ENCODE results near the gene CBLN3.
"Not testable (repeated sequence)": the region's sequence is repeated elsewhere in the genome, so short reads cannot be mapped to it uniquely, and the experiment has no call there.

Gene CBLN3

GRCh38 chr14:24463884-24464785 is 34.7 kb upstream of the CBLN3 start:
- no peak overlapping the region for H3K27ac ChIP-seq (ENCODE audit: insufficient read depth in 1 of 2, low read depth in 1 of 2, low read length in 2 of 2, poor library complexity in 1 of 2, severe bottlenecking in 2 of 2)
- no peaks in the 10 kb centered on the region for H3K4me1 ChIP-seq (ENCODE audit: control extremely low read depth in 1 of 4, control insufficient read depth in 4 of 4, insufficient read depth in 4 of 4, low read length in 3 of 4)
- no peaks in the 10 kb centered on the region for H3K27me3 ChIP-seq (replicated peaks in 2 of 5; ENCODE audit: control insufficient read depth in 4 of 5, insufficient read depth in 5 of 5, low read length in 4 of 5)
- no peak for DNase-seq
- WGBS (ENCODE audit: insufficient coverage) = 100% methylated on average over 2 of the region's 4 CpGs
- peaks cover 0 to 3% (median 0%) of the 10 kb centered on the region in 5 experiments for H3K9me3 ChIP-seq (ENCODE audit: control extremely low read depth in 1 of 5, control insufficient read depth in 4 of 5, insufficient read depth in 2 of 5, low read depth in 1 of 5, low read length in 4 of 5)
- CTCF ChIA-PET = no interaction called here
- POLR2A ChIA-PET = no interaction called here
- no peak overlapping the region for H3K4me3 ChIP-seq (ENCODE audit: control insufficient read depth in 1 of 7, extremely low read depth in 1 of 7, insufficient read depth in 4 of 7, low read depth in 2 of 7, low read length in 6 of 7)
- no peaks in the 10 kb centered on the region for H3K36me3 ChIP-seq (ENCODE audit: control insufficient read depth in 4 of 4, insufficient read depth in 4 of 4, low read length in 3 of 4)

- 100% methylated on average over 1 of the region's 5 CpGs for WGBS (ENCODE audit: insufficient coverage)
- no peaks in the 10 kb centered on the region for H3K4me1 ChIP-seq (ENCODE audit: control extremely low read depth in 1 of 4, control insufficient read depth in 4 of 4, insufficient read depth in 4 of 4, low read length in 3 of 4)
- DNase-seq = no peak
- CTCF ChIA-PET = no interaction called here
- POLR2A ChIA-PET = no interaction called here
- H3K27me3 ChIP-seq (replicated peaks in 2 of 5; ENCODE audit: control insufficient read depth in 4 of 5, insufficient read depth in 5 of 5, low read length in 4 of 5) = no peaks in the 10 kb centered on the region
- H3K9me3 ChIP-seq (ENCODE audit: control extremely low read depth in 1 of 5, control insufficient read depth in 4 of 5, insufficient read depth in 2 of 5, low read depth in 1 of 5, low read length in 4 of 5) = peaks cover 0 to 3% (median 0%) of the 10 kb centered on the region in 5 experiments
- H3K27ac ChIP-seq (ENCODE audit: insufficient read depth in 1 of 2, low read depth in 1 of 2, low read length in 2 of 2, poor library complexity in 1 of 2, severe bottlenecking in 2 of 2) = no peak overlapping the region
- no peaks in the 10 kb centered on the region for H3K36me3 ChIP-seq (ENCODE audit: control insufficient read depth in 4 of 4, insufficient read depth in 4 of 4, low read length in 3 of 4)
- no peak overlapping the region for H3K4me3 ChIP-seq (ENCODE audit: control insufficient read depth in 1 of 7, extremely low read depth in 1 of 7, insufficient read depth in 4 of 7, low read depth in 2 of 7, low read length in 6 of 7)
Observed at GRCh38 chr14:24463017-24463883, 33.8 kb upstream of the CBLN3 start.

GRCh38 chr14:24461336-24461735 is 31.9 kb upstream of the CBLN3 start:
- CTCF ChIA-PET = no interaction called here
- peaks cover 0 to 2% (median 0%) of the 10 kb centered on the region in 4 experiments for H3K36me3 ChIP-seq (ENCODE audit: control insufficient read depth in 4 of 4, insufficient read depth in 4 of 4, low read length in 3 of 4)

GRCh38 chr14:24459331-24459730 is 29.9 kb upstream of the CBLN3 start:
- H3K4me3 ChIP-seq (ENCODE audit: control insufficient read depth in 1 of 7, extremely low read depth in 1 of 7, insufficient read depth in 4 of 7, low read depth in 2 of 7, low read length in 6 of 7) = no peak overlapping the region
- 93% methylated on average over 2 of the region's 3 CpGs for WGBS (ENCODE audit: insufficient coverage)
- H3K36me3 ChIP-seq (ENCODE audit: control insufficient read depth in 4 of 4, insufficient read depth in 4 of 4, low read length in 3 of 4) = peaks cover 0 to 2% (median 0%) of the 10 kb centered on the region in 4 experiments
- H3K9me3 ChIP-seq (ENCODE audit: control extremely low read depth in 1 of 5, control insufficient read depth in 4 of 5, insufficient read depth in 2 of 5, low read depth in 1 of 5, low read length in 4 of 5) = peaks cover 0 to 5% (median 0%) of the 10 kb centered on the region in 5 experiments
- H3K27ac ChIP-seq (ENCODE audit: insufficient read depth in 1 of 2, low read depth in 1 of 2, low read length in 2 of 2, poor library complexity in 1 of 2, severe bottlenecking in 2 of 2) = no peak overlapping the region
- ChIA-PET POLR2A (no interaction called here), CTCF (interaction anchor here (1.0 to 1.7 kb wide), 2 partner anchors 23 to 215 kb away, joined by 3 to 4 read pairs; no protein-coding TSS in a partner anchor)
- no peak for DNase-seq
- H3K27me3 ChIP-seq (replicated peaks in 2 of 5; ENCODE audit: control insufficient read depth in 4 of 5, insufficient read depth in 5 of 5, low read length in 4 of 5) = no peaks in the 10 kb centered on the region
- no peaks in the 10 kb centered on the region for H3K4me1 ChIP-seq (ENCODE audit: control extremely low read depth in 1 of 4, control insufficient read depth in 4 of 4, insufficient read depth in 4 of 4, low read length in 3 of 4)

More at GRCh38 chr14:24461336-24461735, 31.9 kb upstream of the CBLN3 start:
- H3K4me3 ChIP-seq (ENCODE audit: control insufficient read depth in 1 of 7, extremely low read depth in 1 of 7, insufficient read depth in 4 of 7, low read depth in 2 of 7, low read length in 6 of 7) = no peak overlapping the region
- no peak overlapping the region for H3K27ac ChIP-seq (ENCODE audit: insufficient read depth in 1 of 2, low read depth in 1 of 2, low read length in 2 of 2, poor library complexity in 1 of 2, severe bottlenecking in 2 of 2)
- H3K27me3 ChIP-seq (replicated peaks in 2 of 5; ENCODE audit: control insufficient read depth in 4 of 5, insufficient read depth in 5 of 5, low read length in 4 of 5) = no peaks in the 10 kb centered on the region
- DNase-seq = no peak
- POLR2A ChIA-PET = no interaction called here
- peaks cover 0 to 3% (median 0%) of the 10 kb centered on the region in 5 experiments for H3K9me3 ChIP-seq (ENCODE audit: control extremely low read depth in 1 of 5, control insufficient read depth in 4 of 5, insufficient read depth in 2 of 5, low read depth in 1 of 5, low read length in 4 of 5)
- H3K4me1 ChIP-seq (ENCODE audit: control extremely low read depth in 1 of 4, control insufficient read depth in 4 of 4, insufficient read depth in 4 of 4, low read length in 3 of 4) = no peaks in the 10 kb centered on the region

GRCh38 chr14:24458736-24459135 is 29.3 kb upstream of the CBLN3 start:
- H3K36me3 ChIP-seq (ENCODE audit: control insufficient read depth in 4 of 4, insufficient read depth in 4 of 4, low read length in 3 of 4) = peaks cover 0 to 2% (median 0%) of the 10 kb centered on the region in 4 experiments
- no peaks in the 10 kb centered on the region for H3K4me1 ChIP-seq (ENCODE audit: control extremely low read depth in 1 of 4, control insufficient read depth in 4 of 4, insufficient read depth in 4 of 4, low read length in 3 of 4)
- H3K4me3 ChIP-seq (ENCODE audit: control insufficient read depth in 1 of 7, extremely low read depth in 1 of 7, insufficient read depth in 4 of 7, low read depth in 2 of 7, low read length in 6 of 7) = no peak overlapping the region
- no peaks in the 10 kb centered on the region for H3K27me3 ChIP-seq (replicated peaks in 2 of 5; ENCODE audit: control insufficient read depth in 4 of 5, insufficient read depth in 5 of 5, low read length in 4 of 5)
- H3K9me3 ChIP-seq (ENCODE audit: control extremely low read depth in 1 of 5, control insufficient read depth in 4 of 5, insufficient read depth in 2 of 5, low read depth in 1 of 5, low read length in 4 of 5) = peaks cover 0 to 5% (median 1%) of the 10 kb centered on the region in 5 experiments
- CTCF ChIA-PET = interaction anchor here (1.0 kb wide), 1 partner anchor 215 kb away, joined by 3 read pairs; no protein-coding TSS in a partner anchor
- no peak for DNase-seq
- H3K27ac ChIP-seq (ENCODE audit: insufficient read depth in 1 of 2, low read depth in 1 of 2, low read length in 2 of 2, poor library complexity in 1 of 2, severe bottlenecking in 2 of 2) = no peak overlapping the region
- POLR2A ChIA-PET = no interaction called here
- 100% methylated on average over 1 of the region's 1 CpG for WGBS (ENCODE audit: insufficient coverage)

- POLR2A ChIA-PET = no interaction called here
- no peak for DNase-seq
- CTCF ChIA-PET = interaction anchor here (1.3 to 1.5 kb wide), 2 partner anchors 20 to 24 kb away, joined by 3 to 4 read pairs; no protein-coding TSS in a partner anchor
Observed at GRCh38 chr14:24456980-24457379, 27.5 kb upstream of the CBLN3 start.

GRCh38 chr14:24450828-24451227 is 21.4 kb upstream of the CBLN3 start:
- H3K27me3 ChIP-seq (replicated peaks in 2 of 5; ENCODE audit: control insufficient read depth in 4 of 5, insufficient read depth in 5 of 5, low read length in 4 of 5); H3K4me1 ChIP-seq (ENCODE audit: control extremely low read depth in 1 of 4, control insufficient read depth in 4 of 4, insufficient read depth in 4 of 4, low read length in 3 of 4); H3K9me3 ChIP-seq (ENCODE audit: control extremely low read depth in 1 of 5, control insufficient read depth in 4 of 5, insufficient read depth in 2 of 5, low read depth in 1 of 5, low read length in 4 of 5); POLR2A ChIA-PET; CTCF ChIA-PET; H3K4me3 ChIP-seq (ENCODE audit: control insufficient read depth in 1 of 7, extremely low read depth in 1 of 7, insufficient read depth in 4 of 7, low read depth in 2 of 7, low read length in 6 of 7); DNase-seq; H3K27ac ChIP-seq (ENCODE audit: insufficient read depth in 1 of 2, low read depth in 1 of 2, low read length in 2 of 2, poor library complexity in 1 of 2, severe bottlenecking in 2 of 2); H3K36me3 ChIP-seq (ENCODE audit: control insufficient read depth in 4 of 4, insufficient read depth in 4 of 4, low read length in 3 of 4): not testable (repeated sequence)
- no CpG with 5 or more reads among the region's 2 CpGs for WGBS (ENCODE audit: insufficient coverage)

More at GRCh38 chr14:24456980-24457379, 27.5 kb upstream of the CBLN3 start:
- Histone ChIP-seq H3K27me3 (replicated peaks in 2 of 5; ENCODE audit: control insufficient read depth in 4 of 5, insufficient read depth in 5 of 5, low read length in 4 of 5) (no peaks in the 10 kb centered on the region), H3K27ac (ENCODE audit: insufficient read depth in 1 of 2, low read depth in 1 of 2, low read length in 2 of 2, poor library complexity in 1 of 2, severe bottlenecking in 2 of 2) (no peak overlapping the region), H3K9me3 (ENCODE audit: control extremely low read depth in 1 of 5, control insufficient read depth in 4 of 5, insufficient read depth in 2 of 5, low read depth in 1 of 5, low read length in 4 of 5) (peaks cover 0 to 7% (median 4%) of the 10 kb centered on the region in 5 experiments), H3K36me3 (ENCODE audit: control insufficient read depth in 4 of 4, insufficient read depth in 4 of 4, low read length in 3 of 4) (peaks cover 0 to 2% (median 0%) of the 10 kb centered on the region in 4 experiments), H3K4me1 (ENCODE audit: control extremely low read depth in 1 of 4, control insufficient read depth in 4 of 4, insufficient read depth in 4 of 4, low read length in 3 of 4) (no peaks in the 10 kb centered on the region), H3K4me3 (ENCODE audit: control insufficient read depth in 1 of 7, extremely low read depth in 1 of 7, insufficient read depth in 4 of 7, low read depth in 2 of 7, low read length in 6 of 7) (no peak overlapping the region)
